ENCODE measurements around the gene ZNF75A.

ZNF75A gene

GRCh38 chr16:3285131-3285530 lies 20.2 kb upstream of the ZNF75A start:
- DNase-seq (ENCODE audit: low read depth in 2 of 2, low spot score in 1 of 2) = no peak

- DNase-seq (ENCODE audit: low read depth in 2 of 2, low spot score in 1 of 2) = no peak
Measured at GRCh38 chr16:3289998-3290673, 15.2 kb upstream of the ZNF75A start.

GRCh38 chr16:3292604-3293003 lies 12.7 kb upstream of the ZNF75A start:
- no peak for DNase-seq (ENCODE audit: low read depth in 2 of 2, low spot score in 1 of 2)

GRCh38 chr16:3295209-3295608 lies 10.1 kb upstream of the ZNF75A start:
- DNase-seq (ENCODE audit: low read depth in 2 of 2, low spot score in 1 of 2) = no peak

GRCh38 chr16:3295783-3296182 lies 9.5 kb upstream of the ZNF75A start:
- no peak for DNase-seq (ENCODE audit: low read depth in 2 of 2, low spot score in 1 of 2)

GRCh38 chr16:3304370-3304769 lies 927 bp upstream of the ZNF75A start:
- DNase-seq (ENCODE audit: low read depth in 2 of 2, low spot score in 1 of 2) = no peak

GRCh38 chr16:3306078-3306477 lies 781 bp downstream of the ZNF75A start:
- no peak for DNase-seq (ENCODE audit: low read depth in 2 of 2, low spot score in 1 of 2)

GRCh38 chr16:3311496-3311895 lies 6.2 kb downstream of the ZNF75A start:
- DNase-seq (ENCODE audit: low read depth in 2 of 2, low spot score in 1 of 2) = no peak

- no peak for DNase-seq (ENCODE audit: low read depth in 2 of 2, low spot score in 1 of 2)
Measured at GRCh38 chr16:3317315-3317999, 12.2 kb downstream of the ZNF75A start.

- DNase-seq (ENCODE audit: low read depth in 2 of 2, low spot score in 1 of 2) = no peak
Measured at GRCh38 chr16:3321816-3322215, 16.5 kb downstream of the ZNF75A start.

GRCh38 chr16:3327514-3327913 lies 22.2 kb downstream of the ZNF75A start:
- DNase-seq (ENCODE audit: low read depth in 2 of 2, low spot score in 1 of 2) = no peak

- no peak for DNase-seq (ENCODE audit: low read depth in 2 of 2, low spot score in 1 of 2)
Measured at GRCh38 chr16:3328104-3328503, 22.8 kb downstream of the ZNF75A start.

- no peak for DNase-seq (ENCODE audit: low read depth in 2 of 2, low spot score in 1 of 2)
Measured at GRCh38 chr16:3328643-3329042, 23.3 kb downstream of the ZNF75A start.

GRCh38 chr16:3346041-3346440 lies 40.7 kb downstream of the ZNF75A start:
- DNase-seq (ENCODE audit: low read depth in 2 of 2, low spot score in 1 of 2) = no peak

GRCh38 chr16:3347586-3347985 lies 42.3 kb downstream of the ZNF75A start:
- DNase-seq (ENCODE audit: low read depth in 2 of 2, low spot score in 1 of 2) = no peak

GRCh38 chr16:3348547-3349167 lies 43.4 kb downstream of the ZNF75A start:
- DNase-seq (ENCODE audit: low read depth in 2 of 2, low spot score in 1 of 2) = no peak

GRCh38 chr16:3349175-3349574 lies 43.9 kb downstream of the ZNF75A start:
- DNase-seq (ENCODE audit: low read depth in 2 of 2, low spot score in 1 of 2) = no peak

- DNase-seq (ENCODE audit: low read depth in 2 of 2, low spot score in 1 of 2) = no peak
Measured at GRCh38 chr16:3355589-3355988, 50.3 kb downstream of the ZNF75A start, which contains the start of gene OR2C1. TSS of gene OR2C1 (plus strand) at chr16:3355889. CDS start at chr16:3355941, 52 bp downstream.

GRCh38 chr16:3356118-3356517 lies 50.8 kb downstream of the ZNF75A start:
- DNase-seq (ENCODE audit: low read depth in 2 of 2, low spot score in 1 of 2) = no peak

GRCh38 chr16:3358871-3359270 lies 53.6 kb downstream of the ZNF75A start:
- DNase-seq (ENCODE audit: low read depth in 2 of 2, low spot score in 1 of 2) = no peak

GRCh38 chr16:3362931-3363330 lies 57.6 kb downstream of the ZNF75A start:
- DNase-seq (ENCODE audit: low read depth in 2 of 2, low spot score in 1 of 2) = no peak

GRCh38 chr16:3363793-3364192 lies 58.5 kb downstream of the ZNF75A start:
- DNase-seq (ENCODE audit: low read depth in 2 of 2, low spot score in 1 of 2) = no peak
